Activated CD8-positive, alpha-beta T cell treated with anti-CD3 and anti-CD28 coated beads for 36 hours (primary cell): Measurements from ENCODE around the gene ST8SIA1. TPM values are rescaled to one million over a fixed set of nuclear protein-coding genes. Genes with fewer than 3 reads are reported as not detected.

Source experiments
- ATAC-seq: fragments of 200-7000 bp; cut with Tn5 transposase; one replicate; pipeline ENCODE4 v1.10.0; 2021; ENCODE audit warnings: mild to moderate bottlenecking, moderate library complexity
- CTCF ChIA-PET: fragments of 350-600 bp; sonication (Branson Sonifier 250); formaldehyde crosslinking; loops from one replicate; lab custom pipeline; 2021; ENCODE audit warnings: antibody characterized with exemption; lab: Charles Lee
- POLR2A ChIA-PET: fragments of 350-600 bp; sonication (Branson Sonifier 250); formaldehyde crosslinking; loops from one replicate; lab custom pipeline; 2021; ENCODE audit warnings: antibody characterized with exemption; lab: Charles Lee
- DNase-seq: peaks from one replicate; pipeline ENCODE4 v3.0.0-alpha.2; 2020
- H3K27ac Mint-ChIP-seq: one replicate; pipeline ENCODE4 v1.8.0; 2021; ENCODE audit warnings: mild to moderate bottlenecking, mixed read lengths
- H3K27me3 Mint-ChIP-seq: one replicate; pipeline ENCODE4 v1.8.0; 2021; ENCODE audit warnings: mixed read lengths
- H3K36me3 Mint-ChIP-seq: one replicate; pipeline ENCODE4 v1.8.0; 2021; ENCODE audit warnings: low read depth, mixed read lengths
- H3K4me1 Mint-ChIP-seq: one replicate; pipeline ENCODE4 v1.8.0; 2021; ENCODE audit warnings: low read depth, mixed read lengths
- H3K4me3 Mint-ChIP-seq: one replicate; pipeline ENCODE4 v1.8.0; 2021; ENCODE audit warnings: mild to moderate bottlenecking, moderate library complexity, mixed read lengths
- H3K9me3 Mint-ChIP-seq: one replicate; pipeline ENCODE4 v1.8.0; 2021; ENCODE audit warnings: mixed read lengths
- intact Hi-C: fragments of 100-400 bp; cut with micrococcal nuclease; formaldehyde crosslinking; loops from one replicate; pipeline ENCODE4 v1.10.0; 2022
- total RNA-seq, 2 experiments: library from RNA; stranded (reverse); gene quantifications; one replicate each; pipeline ENCODE4 v1.2.3, GENCODE V29; 2021
- TF ChIP-seq, protein P1 (sequence below): fragments of 200-600 bp; IDR thresholded peaks from one replicate; pipeline ENCODE4 v1.8.0; 2022; ENCODE audit warnings: antibody characterized with exemption, mild to moderate bottlenecking

ST8SIA1 gene
- total RNA-seq, 2 experiments from 2014 or later: 1.5 to 2.5 TPM

DNA sequence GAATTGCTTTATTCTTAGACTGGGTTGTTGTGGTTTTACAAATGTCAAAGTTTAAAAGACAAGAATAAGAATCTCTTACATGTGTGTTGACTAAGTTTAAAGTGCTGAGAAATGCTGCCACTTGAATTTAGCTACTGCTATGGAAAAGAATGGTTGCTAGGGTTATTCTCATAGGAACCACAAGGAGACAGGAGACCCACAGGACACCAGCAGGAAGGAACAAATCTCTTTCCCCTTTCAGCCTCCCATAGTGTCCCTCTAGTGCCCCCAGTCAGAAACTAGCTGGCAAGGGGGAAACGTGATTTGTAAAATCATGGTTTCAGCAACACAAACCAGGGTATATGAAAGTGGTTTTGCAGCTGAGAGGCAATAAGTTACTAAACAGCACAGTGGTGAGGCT lies 102.7 kb downstream of the ST8SIA1 start:
- no peak overlapping the region for H3K27ac Mint-ChIP-seq
- no peaks in the 10 kb centered on the region for H3K36me3 Mint-ChIP-seq
- no peaks in the 10 kb centered on the region for H3K27me3 Mint-ChIP-seq
- CTCF ChIA-PET: no interaction called here
- POLR2A ChIA-PET: no interaction called here
- H3K4me3 Mint-ChIP-seq: no peak overlapping the region
- ATAC-seq (no peak), DNase-seq (no peak)
- TF ChIP-seq, protein P1, sequence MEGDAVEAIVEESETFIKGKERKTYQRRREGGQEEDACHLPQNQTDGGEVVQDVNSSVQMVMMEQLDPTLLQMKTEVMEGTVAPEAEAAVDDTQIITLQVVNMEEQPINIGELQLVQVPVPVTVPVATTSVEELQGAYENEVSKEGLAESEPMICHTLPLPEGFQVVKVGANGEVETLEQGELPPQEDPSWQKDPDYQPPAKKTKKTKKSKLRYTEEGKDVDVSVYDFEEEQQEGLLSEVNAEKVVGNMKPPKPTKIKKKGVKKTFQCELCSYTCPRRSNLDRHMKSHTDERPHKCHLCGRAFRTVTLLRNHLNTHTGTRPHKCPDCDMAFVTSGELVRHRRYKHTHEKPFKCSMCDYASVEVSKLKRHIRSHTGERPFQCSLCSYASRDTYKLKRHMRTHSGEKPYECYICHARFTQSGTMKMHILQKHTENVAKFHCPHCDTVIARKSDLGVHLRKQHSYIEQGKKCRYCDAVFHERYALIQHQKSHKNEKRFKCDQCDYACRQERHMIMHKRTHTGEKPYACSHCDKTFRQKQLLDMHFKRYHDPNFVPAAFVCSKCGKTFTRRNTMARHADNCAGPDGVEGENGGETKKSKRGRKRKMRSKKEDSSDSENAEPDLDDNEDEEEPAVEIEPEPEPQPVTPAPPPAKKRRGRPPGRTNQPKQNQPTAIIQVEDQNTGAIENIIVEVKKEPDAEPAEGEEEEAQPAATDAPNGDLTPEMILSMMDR: no peak
- no peaks in the 10 kb centered on the region for H3K4me1 Mint-ChIP-seq
- intact Hi-C loops: no loop called here
- no peaks in the 10 kb centered on the region for H3K9me3 Mint-ChIP-seq

DNA sequence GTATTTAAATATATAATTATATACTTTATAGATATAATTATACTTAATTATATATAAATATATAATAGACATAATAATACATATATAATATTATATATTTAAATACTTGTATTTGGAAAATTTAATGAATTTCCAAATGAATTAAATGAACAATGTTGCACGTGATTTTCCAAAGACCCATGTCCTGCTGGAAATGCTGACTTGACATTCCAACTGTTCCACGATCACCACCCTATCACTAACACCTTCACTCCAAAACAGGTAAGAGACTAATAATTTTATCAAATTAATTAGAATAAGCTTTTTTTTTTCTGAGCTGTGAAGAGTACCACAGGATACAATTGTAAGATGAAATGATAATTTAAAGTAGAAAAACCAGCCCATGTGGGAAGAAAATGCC lies 103.4 kb downstream of the ST8SIA1 start:
- Mint-ChIP-seq H3K27me3 (no peaks in the 10 kb centered on the region), H3K36me3 (no peaks in the 10 kb centered on the region), H3K4me1 (no peaks in the 10 kb centered on the region), H3K4me3 (no peak overlapping the region), H3K9me3 (no peaks in the 10 kb centered on the region), H3K27ac (no peak overlapping the region)
- POLR2A ChIA-PET: no interaction called here
- intact Hi-C loops: no loop called here
- CTCF ChIA-PET: no interaction called here
- no peak for ATAC-seq
- TF ChIP-seq, protein P1: no peak
- no peak for DNase-seq

DNA sequence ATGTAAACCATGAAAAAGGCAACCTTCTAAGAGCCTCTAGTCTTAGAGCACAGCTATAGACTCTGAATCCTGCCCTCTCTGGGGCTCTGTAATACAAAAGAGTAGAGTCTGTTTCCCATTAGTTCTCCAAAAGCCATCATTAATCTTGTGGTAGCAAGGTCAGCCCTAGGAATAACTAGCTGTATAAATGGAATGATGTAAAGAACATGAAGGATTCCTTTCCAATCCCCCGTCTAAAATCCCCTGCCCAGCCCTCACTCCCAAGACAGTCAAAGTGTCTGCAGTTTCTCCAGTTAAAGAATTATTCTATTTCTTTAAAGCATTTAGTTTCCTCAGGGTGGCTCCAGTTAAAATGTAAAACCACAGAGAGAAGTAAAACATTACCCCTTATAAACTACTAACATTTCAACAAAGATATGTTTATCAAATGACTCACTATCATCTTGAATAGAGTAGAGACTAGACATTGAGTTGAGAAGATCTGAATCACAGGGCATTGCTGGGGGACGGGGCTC lies 104.2 kb downstream of the ST8SIA1 start:
- Mint-ChIP-seq H3K4me3 (no peak overlapping the region), H3K9me3 (no peaks in the 10 kb centered on the region), H3K36me3 (no peaks in the 10 kb centered on the region), H3K27ac (no peak overlapping the region), H3K4me1 (no peaks in the 10 kb centered on the region), H3K27me3 (no peaks in the 10 kb centered on the region)
- DNase-seq (no peak), ATAC-seq (no peak)
- intact Hi-C loops: no loop called here
- POLR2A ChIA-PET: no interaction called here
- CTCF ChIA-PET: no interaction called here
- TF ChIP-seq, protein P1: no peak

DNA sequence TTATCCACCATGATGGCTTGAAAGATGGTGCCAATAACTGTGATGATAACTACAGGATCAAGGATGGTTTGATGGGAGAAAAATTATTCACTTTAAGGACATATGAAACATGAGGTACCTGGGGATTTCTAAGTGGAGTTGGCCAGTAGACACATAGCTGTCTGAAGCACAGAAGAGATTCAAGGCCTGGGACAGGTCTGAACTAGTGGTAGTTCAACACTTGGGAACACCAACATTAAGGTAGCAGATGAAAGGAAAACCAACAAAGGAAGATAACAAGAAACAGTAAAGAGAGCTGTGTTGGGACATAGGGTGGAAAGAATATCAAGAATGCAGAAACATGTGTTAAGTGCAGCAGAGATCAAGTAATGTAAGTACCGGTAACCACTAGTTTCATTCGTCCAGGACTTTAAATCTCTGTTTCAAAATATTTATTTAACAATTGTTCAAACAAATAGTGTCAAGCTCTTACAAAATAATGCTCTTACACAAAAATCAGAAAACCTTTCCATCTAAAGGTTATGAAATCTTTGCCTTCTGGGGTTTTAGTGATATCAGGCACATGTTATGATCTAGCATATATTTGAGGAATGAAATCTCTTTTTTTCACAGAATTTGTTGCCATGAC lies 104.7 kb downstream of the ST8SIA1 start:
- CTCF ChIA-PET: no interaction called here
- Mint-ChIP-seq H3K27ac (no peak overlapping the region), H3K9me3 (no peaks in the 10 kb centered on the region), H3K27me3 (no peaks in the 10 kb centered on the region), H3K4me3 (no peak overlapping the region), H3K36me3 (no peaks in the 10 kb centered on the region), H3K4me1 (no peaks in the 10 kb centered on the region)
- intact Hi-C loops: no loop called here
- DNase-seq (no peak), ATAC-seq (no peak)
- POLR2A ChIA-PET: no interaction called here
- TF ChIP-seq, protein P1: no peak

DNA sequence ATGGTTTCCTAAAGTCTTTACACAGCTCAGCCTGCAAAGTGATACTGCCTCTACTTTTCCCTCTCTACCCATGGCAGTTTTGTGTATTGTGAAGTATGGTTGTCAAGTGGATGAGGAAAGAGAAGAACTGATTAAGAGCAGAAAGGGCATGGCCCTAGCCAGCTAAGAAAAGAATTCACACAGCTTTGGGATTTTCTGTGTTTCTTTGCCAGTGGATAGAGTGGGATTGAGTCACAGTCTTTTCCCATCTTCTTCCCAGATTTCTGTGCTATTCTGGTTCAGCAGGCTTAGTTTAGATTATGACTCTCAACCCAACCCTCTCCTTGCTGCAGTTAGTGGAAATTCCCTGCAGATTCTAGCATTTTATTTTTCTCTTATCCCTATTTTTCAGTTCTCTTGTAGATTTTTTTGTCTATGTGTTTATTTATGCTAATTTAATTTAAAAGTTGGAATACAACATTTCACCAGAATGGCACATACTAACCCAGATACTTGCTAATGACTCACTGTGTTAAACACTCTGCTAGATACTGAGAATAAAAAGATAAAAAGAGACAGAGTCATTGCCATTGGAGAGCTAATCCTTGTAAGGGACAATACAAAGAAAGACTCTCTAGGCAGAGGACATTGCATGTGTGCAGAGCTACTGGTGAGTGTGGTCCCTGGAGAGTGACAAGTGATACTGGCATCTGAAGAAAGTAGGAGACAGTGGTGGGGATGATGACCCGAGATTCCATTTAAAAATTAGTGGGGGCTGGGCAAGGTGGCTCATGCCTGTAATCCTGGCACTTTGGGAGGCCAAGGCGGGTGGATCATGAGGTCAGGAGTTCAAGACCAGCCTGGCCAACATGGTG lies 106.3 kb downstream of the ST8SIA1 start:
- H3K4me3 Mint-ChIP-seq: no peak overlapping the region
- TF ChIP-seq, protein P1: no peak
- ChIA-PET POLR2A (no interaction called here), CTCF (no interaction called here)
- ATAC-seq (no peak), DNase-seq (no peak)
- H3K4me1 Mint-ChIP-seq: no peaks in the 10 kb centered on the region
- intact Hi-C loops: no loop called here
- H3K27ac Mint-ChIP-seq: no peak overlapping the region
- no peaks in the 10 kb centered on the region for H3K27me3 Mint-ChIP-seq
- H3K9me3 Mint-ChIP-seq: no peaks in the 10 kb centered on the region
- no peaks in the 10 kb centered on the region for H3K36me3 Mint-ChIP-seq
